B cell (primary cell): ENCODE measurements around the gene MBTPS1.

ENCODE experiments used
- CTCF ChIP-seq: fragments of 200-600 bp; IDR thresholded peaks from one replicate; pipeline ENCODE4 v1.8.0; 2022; ENCODE audit warnings: antibody characterized with exemption, mild to moderate bottlenecking
- EZH2 ChIP-seq: IDR thresholded peaks from 2 replicates; pipeline ENCODE4 v1.6.1; 2012; ENCODE audit warnings: borderline replicate concordance, low read depth, mild to moderate bottlenecking, moderate library complexity, low read length; ENCODE audit not compliant: insufficient read depth, poor library complexity, severe bottlenecking

- no peak for TF ChIP-seq CTCF
- TF ChIP-seq EZH2: no peak
Observed at GRCh38 chr16:84165746-84166145, 49.0 kb upstream of the MBTPS1 start.
